Neural cell (in vitro differentiated cells): ENCODE results near the gene PABPC1L. TPM values are rescaled to one million over a fixed set of nuclear protein-coding genes. Genes with fewer than 3 reads are reported as not detected.

Source experiments
- H2AFZ ChIP-seq: fragments of 200-600, 300-800 bp; sonication (generic), shearing (Covaris generic); 2 replicates; pipeline ENCODE4 v1.6.0; 2014; ENCODE audit warnings: low read depth, mild to moderate bottlenecking, antibody characterized with exemption, low read length, moderate library complexity
- H3F3A ChIP-seq: fragments of 200-600 bp; shearing (Covaris generic); 2 replicates; pipeline ENCODE4 v1.6.1; 2016; ENCODE audit warnings: mild to moderate bottlenecking, moderate library complexity, mixed read lengths, antibody characterized with exemption, low read length; ENCODE audit not compliant: insufficient read depth, poor library complexity, severe bottlenecking
- H3K27ac ChIP-seq: fragments of 200-600, 300-800 bp; sonication (generic), shearing (Covaris generic); 2 replicates; pipeline ENCODE4 v1.5.1; 2014; ENCODE audit warnings: mild to moderate bottlenecking, low read length, moderate library complexity
- H3K27me3 ChIP-seq: fragments of 300-800, 200-600 bp; sonication (generic), shearing (Covaris generic); 2 replicates; pipeline ENCODE4 v1.6.0; 2014; ENCODE audit warnings: mild to moderate bottlenecking, low read depth, low read length, moderate library complexity; ENCODE audit not compliant: insufficient read depth
- H3K36me3 ChIP-seq: fragments of 300-800, 200-600 bp; sonication (generic), shearing (Covaris generic); 2 replicates; pipeline ENCODE4 v1.5.1; 2014; ENCODE audit warnings: mild to moderate bottlenecking, antibody characterized with exemption, low read length, moderate library complexity; ENCODE audit not compliant: insufficient read depth
- H3K4me2 ChIP-seq: fragments of 300-800, 200-600 bp; sonication (generic), shearing (Covaris generic); 2 replicates; pipeline ENCODE4 v1.6.0; 2014; ENCODE audit warnings: mild to moderate bottlenecking, low read length
- H3K4me3 ChIP-seq: fragments of 300-800, 200-600 bp; sonication (generic), shearing (Covaris generic); 2 replicates; pipeline ENCODE4 v1.5.1; 2014; ENCODE audit warnings: mild to moderate bottlenecking, low read length, moderate library complexity
- H3K79me2 ChIP-seq: fragments of 200-600 bp; shearing (Covaris generic); replicated peaks from 2 replicates; pipeline ENCODE4 v1.6.0; 2014; ENCODE audit warnings: mild to moderate bottlenecking, low read length, moderate library complexity; ENCODE audit not compliant: insufficient read depth
- H3K9ac ChIP-seq: fragments of 300-800, 200-600 bp; sonication (generic), shearing (Covaris generic); 2 replicates; pipeline ENCODE4 v1.6.1; 2016; ENCODE audit warnings: mild to moderate bottlenecking, low read length, mixed read lengths
- H3K9me2 ChIP-seq: fragments of 200-600 bp; shearing (Covaris generic); 2 replicates; pipeline ENCODE4 v1.6.1; 2016; ENCODE audit warnings: mild to moderate bottlenecking, low read length, mixed read lengths; ENCODE audit not compliant: insufficient read depth
- H3K9me3 ChIP-seq: fragments of 200-600, 300-800 bp; sonication (generic), shearing (Covaris generic); 2 replicates; pipeline ENCODE4 v1.6.1; 2016; ENCODE audit warnings: mild to moderate bottlenecking, mixed run types, low read length, moderate library complexity, mixed read lengths
- H4K20me1 ChIP-seq: fragments of 200-600 bp; shearing (Covaris generic); 2 replicates; pipeline ENCODE4 v1.6.1; 2016; ENCODE audit warnings: mild to moderate bottlenecking, mixed run types; ENCODE audit not compliant: insufficient read depth
- EP300 ChIP-seq: fragments of 450-650 bp; conservative IDR thresholded peaks from 2 replicates; pipeline ENCODE4 v1.6.1; 2014; ENCODE audit warnings: antibody characterized with exemption, mild to moderate bottlenecking, moderate library complexity; ENCODE audit not compliant: poor library complexity, severe bottlenecking
- EZH2 ChIP-seq: fragments of 200-600, 300-800 bp; shearing (Covaris generic), sonication (generic); IDR thresholded peaks from 2 replicates; pipeline ENCODE4 v1.6.1; 2014; ENCODE audit warnings: antibody characterized with exemption, low read length, borderline replicate concordance, mild to moderate bottlenecking; ENCODE audit not compliant: insufficient read depth, poor library complexity, severe bottlenecking
- MXI1 ChIP-seq: fragments of 450-650 bp; conservative IDR thresholded peaks from 2 replicates; pipeline ENCODE4 v1.6.1; 2014; ENCODE audit warnings: antibody characterized with exemption, mild to moderate bottlenecking; ENCODE audit not compliant: poor library complexity, severe bottlenecking
- POLR2AphosphoS5 ChIP-seq: IDR thresholded peaks from 2 replicates; pipeline ENCODE4 v1.6.1; 2012
- RAD21 ChIP-seq: fragments of 450-650 bp; conservative IDR thresholded peaks from 2 replicates; pipeline ENCODE4 v1.6.1; 2014; ENCODE audit warnings: antibody characterized with exemption, mild to moderate bottlenecking, moderate library complexity
- SMC3 ChIP-seq: fragments of 450-650 bp; conservative IDR thresholded peaks from 2 replicates; pipeline ENCODE4 v1.6.1; 2014; ENCODE audit warnings: antibody characterized with exemption, mild to moderate bottlenecking, moderate library complexity; ENCODE audit not compliant: poor library complexity
- TAF1 ChIP-seq: IDR thresholded peaks from 2 replicates; pipeline ENCODE4 v1.6.1; 2012; ENCODE audit warnings: low read depth
- polyA plus RNA-seq: library from polyadenylated mRNA; depleted of rRNA; stranded (reverse); fragments of >200 nt; gene quantifications from 2 replicates; pipeline ENCODE4 v1.2.3, GENCODE V29; 2014
- TF ChIP-seq, protein P1 (sequence below): IDR thresholded peaks from 2 replicates; pipeline ENCODE4 v1.6.1; 2012; ENCODE audit warnings: borderline replicate concordance
- TF ChIP-seq, protein P2 (sequence below): fragments of 450-650 bp; IDR thresholded peaks from 2 replicates; pipeline ENCODE4 v1.5.1; 2014; ENCODE audit warnings: antibody characterized with exemption, mild to moderate bottlenecking, moderate library complexity; ENCODE audit not compliant: poor library complexity, severe bottlenecking

Gene PABPC1L
- polyA plus RNA-seq, 1 donor from 2014 or later = 3.6 TPM

DNA sequence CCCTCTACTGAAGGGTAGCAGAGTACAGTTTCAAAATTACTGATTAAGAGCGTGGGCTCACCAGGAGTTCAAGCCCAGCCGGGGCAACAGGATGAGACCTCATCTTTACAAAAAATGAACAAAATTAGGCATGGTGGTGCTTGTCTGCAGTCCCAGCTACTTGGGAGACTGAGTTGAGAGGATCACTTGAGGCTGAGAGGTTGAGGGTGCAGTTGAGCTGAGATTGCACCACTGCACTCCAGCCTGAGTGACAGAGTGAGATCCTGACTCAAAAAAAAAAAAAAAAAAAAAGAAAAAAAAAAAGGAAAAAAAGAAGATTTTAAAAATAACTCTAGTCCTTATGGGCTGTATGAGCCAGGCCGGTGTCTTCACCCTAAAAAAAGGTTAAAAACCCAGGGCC lies 18.7 kb downstream of the PABPC1L start:
- Histone ChIP-seq H3K36me3 (no peaks in the 10 kb centered on the region), H3K79me2 (no peaks in the 10 kb centered on the region), H3K9ac (no peak overlapping the region), H3K4me2 (no peak overlapping the region), H4K20me1 (no peaks in the 10 kb centered on the region), H3K9me3 (no peaks in the 10 kb centered on the region), H3K27ac (no peak overlapping the region), H3K27me3 (no peaks in the 10 kb centered on the region), H2AFZ (no peak overlapping the region), H3F3A (no peaks in the 10 kb centered on the region), H3K4me3 (no peak overlapping the region), H3K9me2 (no peaks in the 10 kb centered on the region)
- TF ChIP-seq RAD21 (no peak), MXI1 (no peak), EZH2 (no peak), EP300 (no peak), SMC3 (no peak), POLR2AphosphoS5 (no peak), TAF1 (no peak)
- TF ChIP-seq, protein P1, sequence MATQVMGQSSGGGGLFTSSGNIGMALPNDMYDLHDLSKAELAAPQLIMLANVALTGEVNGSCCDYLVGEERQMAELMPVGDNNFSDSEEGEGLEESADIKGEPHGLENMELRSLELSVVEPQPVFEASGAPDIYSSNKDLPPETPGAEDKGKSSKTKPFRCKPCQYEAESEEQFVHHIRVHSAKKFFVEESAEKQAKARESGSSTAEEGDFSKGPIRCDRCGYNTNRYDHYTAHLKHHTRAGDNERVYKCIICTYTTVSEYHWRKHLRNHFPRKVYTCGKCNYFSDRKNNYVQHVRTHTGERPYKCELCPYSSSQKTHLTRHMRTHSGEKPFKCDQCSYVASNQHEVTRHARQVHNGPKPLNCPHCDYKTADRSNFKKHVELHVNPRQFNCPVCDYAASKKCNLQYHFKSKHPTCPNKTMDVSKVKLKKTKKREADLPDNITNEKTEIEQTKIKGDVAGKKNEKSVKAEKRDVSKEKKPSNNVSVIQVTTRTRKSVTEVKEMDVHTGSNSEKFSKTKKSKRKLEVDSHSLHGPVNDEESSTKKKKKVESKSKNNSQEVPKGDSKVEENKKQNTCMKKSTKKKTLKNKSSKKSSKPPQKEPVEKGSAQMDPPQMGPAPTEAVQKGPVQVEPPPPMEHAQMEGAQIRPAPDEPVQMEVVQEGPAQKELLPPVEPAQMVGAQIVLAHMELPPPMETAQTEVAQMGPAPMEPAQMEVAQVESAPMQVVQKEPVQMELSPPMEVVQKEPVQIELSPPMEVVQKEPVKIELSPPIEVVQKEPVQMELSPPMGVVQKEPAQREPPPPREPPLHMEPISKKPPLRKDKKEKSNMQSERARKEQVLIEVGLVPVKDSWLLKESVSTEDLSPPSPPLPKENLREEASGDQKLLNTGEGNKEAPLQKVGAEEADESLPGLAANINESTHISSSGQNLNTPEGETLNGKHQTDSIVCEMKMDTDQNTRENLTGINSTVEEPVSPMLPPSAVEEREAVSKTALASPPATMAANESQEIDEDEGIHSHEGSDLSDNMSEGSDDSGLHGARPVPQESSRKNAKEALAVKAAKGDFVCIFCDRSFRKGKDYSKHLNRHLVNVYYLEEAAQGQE = no peak
- TF ChIP-seq, protein P2, sequence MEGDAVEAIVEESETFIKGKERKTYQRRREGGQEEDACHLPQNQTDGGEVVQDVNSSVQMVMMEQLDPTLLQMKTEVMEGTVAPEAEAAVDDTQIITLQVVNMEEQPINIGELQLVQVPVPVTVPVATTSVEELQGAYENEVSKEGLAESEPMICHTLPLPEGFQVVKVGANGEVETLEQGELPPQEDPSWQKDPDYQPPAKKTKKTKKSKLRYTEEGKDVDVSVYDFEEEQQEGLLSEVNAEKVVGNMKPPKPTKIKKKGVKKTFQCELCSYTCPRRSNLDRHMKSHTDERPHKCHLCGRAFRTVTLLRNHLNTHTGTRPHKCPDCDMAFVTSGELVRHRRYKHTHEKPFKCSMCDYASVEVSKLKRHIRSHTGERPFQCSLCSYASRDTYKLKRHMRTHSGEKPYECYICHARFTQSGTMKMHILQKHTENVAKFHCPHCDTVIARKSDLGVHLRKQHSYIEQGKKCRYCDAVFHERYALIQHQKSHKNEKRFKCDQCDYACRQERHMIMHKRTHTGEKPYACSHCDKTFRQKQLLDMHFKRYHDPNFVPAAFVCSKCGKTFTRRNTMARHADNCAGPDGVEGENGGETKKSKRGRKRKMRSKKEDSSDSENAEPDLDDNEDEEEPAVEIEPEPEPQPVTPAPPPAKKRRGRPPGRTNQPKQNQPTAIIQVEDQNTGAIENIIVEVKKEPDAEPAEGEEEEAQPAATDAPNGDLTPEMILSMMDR = no peak

DNA sequence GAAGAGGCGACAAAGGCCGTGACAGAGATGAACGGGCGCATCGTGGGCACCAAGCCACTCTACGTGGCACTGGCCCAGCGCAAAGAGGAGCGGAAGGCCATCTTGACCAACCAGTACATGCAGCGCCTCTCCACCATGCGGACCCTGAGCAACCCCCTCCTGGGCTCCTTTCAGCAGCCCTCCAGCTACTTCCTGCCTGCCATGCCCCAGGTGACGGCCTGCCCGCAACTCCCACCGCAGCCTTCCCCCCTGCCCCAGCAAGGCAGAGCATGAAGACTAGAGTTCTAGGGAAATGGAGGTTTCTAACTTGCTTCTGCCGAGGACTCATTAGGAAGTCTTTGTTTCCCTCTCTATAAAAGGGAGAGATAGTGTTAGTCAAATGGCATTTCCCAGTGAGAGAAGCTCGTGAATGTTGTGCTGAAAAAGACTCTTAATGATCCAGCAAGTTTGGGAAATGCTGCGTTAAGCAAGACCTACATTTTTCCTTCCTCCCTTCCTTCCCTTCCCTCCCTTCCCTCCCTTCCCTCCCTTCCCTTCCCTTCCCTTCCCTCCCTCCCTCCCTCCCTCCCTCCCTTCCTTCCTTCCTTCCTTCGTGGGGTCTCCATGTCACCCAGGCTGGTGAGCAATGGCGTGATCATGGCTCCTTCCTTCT lies 20.8 kb downstream of the PABPC1L start:
- Histone ChIP-seq H3K9me2 (no peaks in the 10 kb centered on the region), H3K4me3 (no peak overlapping the region), H3K27ac (no peak overlapping the region), H3K79me2 (no peaks in the 10 kb centered on the region), H3K9ac (no peak overlapping the region), H3K4me2 (no peak overlapping the region), H3K36me3 (no peaks in the 10 kb centered on the region), H3K9me3 (no peaks in the 10 kb centered on the region), H2AFZ (no peak overlapping the region), H4K20me1 (no peaks in the 10 kb centered on the region), H3F3A (no peaks in the 10 kb centered on the region), H3K27me3 (no peaks in the 10 kb centered on the region)
- no peak for TF ChIP-seq TAF1
- TF ChIP-seq POLR2AphosphoS5 = no peak
- TF ChIP-seq MXI1 = no peak
- TF ChIP-seq, protein P1 = no peak
- no peak for TF ChIP-seq EZH2
